ENCODE results near the gene NEUROG2. TPM values are rescaled to one million over a fixed set of nuclear protein-coding genes. Genes with fewer than 3 reads are reported as not detected.

Gene NEUROG2
- total and polyA plus RNA-seq, 2 of the 4 experiments (the other 2 are of a cell fraction), result not detected

GRCh38 chr4:112517067-112517634, 1.2 kb upstream of the NEUROG2 start:
- CTCF ChIA-PET, result no interaction called here
- BruUV-seq (replicated peaks), result no TSS peak
- Histone ChIP-seq H3K79me1 (ENCODE audit: low read depth in 1 of 2, low read length in 2 of 2) (no peaks in the 10 kb centered on the region), H2BK5ac (ENCODE audit: low read depth, low read length, poor library complexity, severe bottlenecking) (no peak overlapping the region), H3K4me1 (ENCODE audit: control insufficient read depth, insufficient read depth, low read length) (no peaks in the 10 kb centered on the region; the same call in 1 of the 2 replicates), H3K9me3 (ENCODE audit: control insufficient read depth, insufficient read depth, low read length) (peaks cover 23% of the 10 kb centered on the region), H3K56ac (ENCODE audit: extremely low read depth, insufficient read depth, low read length) (no peak overlapping the region), H3K4me3 (ENCODE audit: insufficient read depth, low read depth, low read length) (no peak overlapping the region), H2BK20ac (ENCODE audit: low read depth, low read length) (no peak overlapping the region), H4K8ac (ENCODE audit: low read depth in 2 of 2, low read length in 2 of 2) (no peak overlapping the region), H3K27ac (ENCODE audit: insufficient read depth, low read length) (no peak overlapping the region), H3K36me3 (ENCODE audit: control insufficient read depth, insufficient read depth, low read length) (no peaks in the 10 kb centered on the region), H2AK9ac (replicated peaks; ENCODE audit: low read depth, low read length, poor library complexity) (no peak overlapping the region), H3K14ac (replicated peaks; ENCODE audit: low read depth, low read length) (no peak overlapping the region), H3K4me2 (ENCODE audit: low read depth, low read length) (no peak overlapping the region; the same call in 1 of the 2 replicates), H3K9me1 (ENCODE audit: insufficient read depth, low read length) (no peaks in the 10 kb centered on the region), H3K27me3 (ENCODE audit: control insufficient read depth, insufficient read depth, low read length) (peaks cover 84% of the 10 kb centered on the region), H3K18ac (ENCODE audit: low read depth, low read length) (no peak overlapping the region), H3K23ac (ENCODE audit: low read depth, low read length) (no peak overlapping the region), H3K4ac (ENCODE audit: low read depth, low read length) (no peak overlapping the region), H2AK5ac (ENCODE audit: low read depth, low read length) (no peak overlapping the region), H2BK15ac (ENCODE audit: low read depth, low read length) (no peak overlapping the region), H4K20me1 (ENCODE audit: insufficient read depth, low read length) (no peaks in the 10 kb centered on the region), H4K91ac (ENCODE audit: insufficient read depth, low read depth, low read length) (no peak overlapping the region), H3K9ac (ENCODE audit: low read depth, low read length) (no peak overlapping the region), H4K5ac (ENCODE audit: low read depth, low read length) (no peak overlapping the region), H2BK120ac (ENCODE audit: low read depth, low read length) (no peak overlapping the region), H2AFZ (replicated peaks; ENCODE audit: low read length, poor library complexity) (no peak overlapping the region)
- DNase-seq, result no peak
- intact Hi-C loops (cut with micrococcal nuclease), result no loop called here
- POLR2A ChIA-PET (ENCODE audit: unreplicated experiment), result interaction anchor here (0.8 kb wide), 1 partner anchor 13 kb away, joined by 5 read pairs; no protein-coding TSS in a partner anchor
- TF ChIP-seq, protein P1, sequence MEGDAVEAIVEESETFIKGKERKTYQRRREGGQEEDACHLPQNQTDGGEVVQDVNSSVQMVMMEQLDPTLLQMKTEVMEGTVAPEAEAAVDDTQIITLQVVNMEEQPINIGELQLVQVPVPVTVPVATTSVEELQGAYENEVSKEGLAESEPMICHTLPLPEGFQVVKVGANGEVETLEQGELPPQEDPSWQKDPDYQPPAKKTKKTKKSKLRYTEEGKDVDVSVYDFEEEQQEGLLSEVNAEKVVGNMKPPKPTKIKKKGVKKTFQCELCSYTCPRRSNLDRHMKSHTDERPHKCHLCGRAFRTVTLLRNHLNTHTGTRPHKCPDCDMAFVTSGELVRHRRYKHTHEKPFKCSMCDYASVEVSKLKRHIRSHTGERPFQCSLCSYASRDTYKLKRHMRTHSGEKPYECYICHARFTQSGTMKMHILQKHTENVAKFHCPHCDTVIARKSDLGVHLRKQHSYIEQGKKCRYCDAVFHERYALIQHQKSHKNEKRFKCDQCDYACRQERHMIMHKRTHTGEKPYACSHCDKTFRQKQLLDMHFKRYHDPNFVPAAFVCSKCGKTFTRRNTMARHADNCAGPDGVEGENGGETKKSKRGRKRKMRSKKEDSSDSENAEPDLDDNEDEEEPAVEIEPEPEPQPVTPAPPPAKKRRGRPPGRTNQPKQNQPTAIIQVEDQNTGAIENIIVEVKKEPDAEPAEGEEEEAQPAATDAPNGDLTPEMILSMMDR (conservative IDR thresholded peaks at IDR 0.05; ENCODE audit: low read depth, low read length), result no peak
- TF ChIP-seq NFE2L2 (IDR thresholded peaks at IDR 0.05; ENCODE audit: low read depth, low read length), result no peak
- WGBS, 2 experiments (ENCODE audit: extremely low coverage in 2 of 2, insufficient read length in 1 of 2), result 1% methylated on average over 9 of the region's 20 CpGs; no CpG with 5 or more reads in 1 of the 2 experiments
- no peak for ATAC-seq (ENCODE audit: low read depth)
- dilution Hi-C loops (cut with HindIII; ENCODE audit: low sequenced_read_pairs, unreplicated experiment), result no loop called here
- in situ Hi-C loops (cut with MboI; ENCODE audit: low sequenced_read_pairs), result no loop called here

All from IMR-90 (cell line).